ENCODE measurements around the gene LCNL1. TPM values are rescaled to one million over a fixed set of nuclear protein-coding genes. Genes with fewer than 3 reads are reported as not detected.

Gene LCNL1
- total RNA-seq, 1 donor, result 0.10 TPM

- Histone ChIP-seq H3K4me1 (ENCODE audit: insufficient read depth, low read length) (peaks cover 65% of the 10 kb centered on the region), H3K9me3 (ENCODE audit: low read depth, low read length) (no peaks in the 10 kb centered on the region), H3K27me3 (ENCODE audit: insufficient read depth, low read length) (no peaks in the 10 kb centered on the region), H3K4me3 (ENCODE audit: low read length) (no peak overlapping the region)
Observed at GRCh38 chr9:136962163-136962562, 20.6 kb upstream of the LCNL1 start.

GRCh38 chr9:136962701-136963248 is 20.0 kb upstream of the LCNL1 start:
- Histone ChIP-seq H3K4me1 (ENCODE audit: insufficient read depth, low read length) (peaks cover 65% of the 10 kb centered on the region), H3K27me3 (ENCODE audit: insufficient read depth, low read length) (no peaks in the 10 kb centered on the region), H3K9me3 (ENCODE audit: low read depth, low read length) (no peaks in the 10 kb centered on the region), H3K4me3 (ENCODE audit: low read length) (no peak overlapping the region)

- Histone ChIP-seq H3K4me1 (ENCODE audit: insufficient read depth, low read length) (peaks cover 61% of the 10 kb centered on the region), H3K27me3 (ENCODE audit: insufficient read depth, low read length) (no peaks in the 10 kb centered on the region), H3K9me3 (ENCODE audit: low read depth, low read length) (no peaks in the 10 kb centered on the region), H3K4me3 (ENCODE audit: low read length) (no peak overlapping the region)
Observed at GRCh38 chr9:136963341-136963740, 19.5 kb upstream of the LCNL1 start.

DNA sequence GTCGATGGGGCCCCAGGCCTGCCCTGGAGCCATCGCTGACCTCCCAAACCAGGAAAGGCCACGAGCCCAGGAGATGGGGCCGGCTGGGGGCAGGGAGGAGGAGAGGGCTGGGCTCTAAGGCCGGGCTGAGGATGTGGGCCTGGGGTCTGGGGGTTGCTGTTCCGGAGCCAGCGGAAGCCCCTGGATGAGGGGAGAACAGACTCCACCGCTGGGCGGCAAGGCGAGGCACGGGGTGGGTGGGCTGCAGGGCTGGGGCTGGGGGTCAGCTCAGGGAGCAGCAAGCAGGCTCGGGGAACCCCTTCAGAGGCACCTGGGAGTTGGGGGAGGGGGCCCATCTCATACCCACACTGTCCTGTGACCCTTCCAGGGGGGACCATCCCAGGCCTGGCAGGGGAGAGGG is 19.0 kb upstream of the LCNL1 start:
- Histone ChIP-seq H3K4me1 (ENCODE audit: insufficient read depth, low read length) (peaks cover 57% of the 10 kb centered on the region), H3K9me3 (ENCODE audit: low read depth, low read length) (no peaks in the 10 kb centered on the region), H3K27me3 (ENCODE audit: insufficient read depth, low read length) (no peaks in the 10 kb centered on the region), H3K4me3 (ENCODE audit: low read length) (no peak overlapping the region)

- peaks cover 53% of the 10 kb centered on the region for H3K4me1 ChIP-seq (ENCODE audit: insufficient read depth, low read length)
- no peaks in the 10 kb centered on the region for H3K27me3 ChIP-seq (ENCODE audit: insufficient read depth, low read length)
- no peak overlapping the region for H3K4me3 ChIP-seq (ENCODE audit: low read length)
- H3K9me3 ChIP-seq (ENCODE audit: low read depth, low read length), result no peaks in the 10 kb centered on the region
Observed at GRCh38 chr9:136964171-136964689, 18.6 kb upstream of the LCNL1 start.

DNA sequence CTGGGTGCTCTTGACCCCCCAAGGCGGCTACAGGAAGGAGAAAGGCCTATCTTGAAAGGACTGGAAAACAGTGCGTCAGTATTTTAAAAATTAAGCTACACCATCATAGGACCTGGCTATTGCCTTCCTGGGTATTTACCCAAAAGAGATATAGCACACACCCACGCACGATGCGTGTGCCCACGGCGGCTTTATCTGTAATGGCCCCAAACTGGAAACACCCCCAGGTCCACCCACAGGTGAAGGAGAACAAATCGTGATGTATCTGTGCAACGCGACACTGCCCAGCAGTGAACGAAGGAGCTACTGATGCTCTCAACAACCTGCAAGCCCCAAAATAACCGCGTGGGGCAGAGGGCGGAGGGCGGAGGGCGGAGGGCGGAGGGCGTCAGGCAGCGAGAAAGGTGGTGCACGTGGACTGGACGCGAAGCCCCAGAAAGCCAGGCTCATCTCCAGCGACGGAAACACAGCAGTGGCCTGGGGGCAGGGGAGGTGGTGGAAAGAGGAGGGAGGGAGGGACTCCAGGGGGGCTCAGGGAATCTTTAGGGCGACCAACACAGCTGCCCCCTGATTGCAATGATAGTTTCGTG is 17.9 kb upstream of the LCNL1 start:
- Histone ChIP-seq H3K27me3 (ENCODE audit: insufficient read depth, low read length) (no peaks in the 10 kb centered on the region), H3K4me1 (ENCODE audit: insufficient read depth, low read length) (peaks cover 46% of the 10 kb centered on the region), H3K9me3 (ENCODE audit: low read depth, low read length) (no peaks in the 10 kb centered on the region), H3K4me3 (ENCODE audit: low read length) (no peak overlapping the region)

- Histone ChIP-seq H3K4me1 (ENCODE audit: insufficient read depth, low read length) (peaks cover 40% of the 10 kb centered on the region), H3K27me3 (ENCODE audit: insufficient read depth, low read length) (no peaks in the 10 kb centered on the region), H3K4me3 (ENCODE audit: low read length) (no peak overlapping the region), H3K9me3 (ENCODE audit: low read depth, low read length) (no peaks in the 10 kb centered on the region)
Observed at GRCh38 chr9:136965771-136966484, 16.9 kb upstream of the LCNL1 start.

DNA sequence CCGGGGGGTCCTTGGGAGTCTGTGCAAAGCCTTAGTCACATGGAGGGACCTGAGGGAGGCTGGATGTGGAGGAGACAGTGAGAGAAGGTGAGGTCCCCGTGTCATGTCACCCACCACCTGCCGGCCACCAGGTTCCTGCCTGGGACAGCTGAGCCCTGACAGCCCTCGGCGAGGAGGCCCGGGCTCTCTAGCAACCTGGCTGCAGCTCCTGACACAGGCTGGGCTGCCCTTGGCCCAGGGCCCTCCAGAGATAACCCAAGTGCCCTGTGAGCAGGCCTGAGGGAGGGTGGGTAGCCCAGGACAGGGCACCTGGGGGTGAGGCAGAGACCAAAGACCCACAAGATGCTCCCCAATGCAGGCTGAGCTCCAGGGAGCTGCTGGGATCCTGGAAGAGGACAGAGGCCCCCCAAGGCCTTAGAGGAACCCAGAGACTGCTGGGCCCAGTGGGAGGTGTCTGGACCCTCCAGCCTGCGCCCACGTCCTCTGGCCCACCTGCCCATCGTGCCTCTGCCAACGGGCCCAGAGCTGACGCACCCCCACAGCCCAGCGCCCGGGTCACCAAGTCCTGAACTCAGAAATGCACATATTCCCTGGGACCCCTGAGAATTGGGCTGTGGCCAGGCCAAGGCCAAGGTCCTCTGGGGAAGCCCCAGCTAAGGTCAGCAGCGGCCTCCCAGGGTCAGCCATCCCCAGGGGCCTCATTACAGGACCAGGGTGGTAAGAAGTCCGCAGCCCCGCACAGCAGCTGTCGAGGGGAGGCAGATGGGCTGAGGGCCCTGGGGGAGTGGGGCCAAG is 14.3 kb upstream of the LCNL1 start:
- no peak overlapping the region for H3K4me3 ChIP-seq (ENCODE audit: low read length)

GRCh38 chr9:136969150-136969549 is 13.6 kb upstream of the LCNL1 start:
- Histone ChIP-seq H3K4me3 (ENCODE audit: low read length) (no peak overlapping the region), H3K27me3 (ENCODE audit: insufficient read depth, low read length) (no peaks in the 10 kb centered on the region)

More for the DNA sequence above, 14.3 kb upstream of the LCNL1 start:
- Histone ChIP-seq H3K9me3 (ENCODE audit: low read depth, low read length) (no peaks in the 10 kb centered on the region), H3K27me3 (ENCODE audit: insufficient read depth, low read length) (no peaks in the 10 kb centered on the region), H3K4me1 (ENCODE audit: insufficient read depth, low read length) (peaks cover 18% of the 10 kb centered on the region)

DNA sequence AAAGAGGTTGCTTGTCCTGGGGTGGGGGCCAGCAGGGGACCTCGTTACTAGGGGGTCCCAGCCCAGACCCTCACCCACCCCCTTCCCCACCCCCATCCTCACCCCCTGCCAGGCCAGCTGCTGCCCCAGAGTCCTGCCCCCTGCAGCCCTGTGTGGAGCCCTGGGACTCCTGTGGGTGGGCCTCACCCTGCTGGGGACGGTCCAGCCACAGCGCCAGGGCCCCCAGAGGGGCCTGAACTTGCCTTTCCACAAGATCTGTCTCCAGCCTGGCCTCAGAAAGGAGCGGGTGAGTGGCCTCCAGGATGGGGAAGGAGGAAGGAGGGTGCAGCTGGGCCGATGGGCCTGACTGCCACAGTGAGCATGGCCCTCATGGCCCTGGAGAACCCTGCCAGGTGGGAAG is 13.0 kb upstream of the LCNL1 start:
- Histone ChIP-seq H3K4me1 (ENCODE audit: insufficient read depth, low read length) (peaks cover 21% of the 10 kb centered on the region), H3K9me3 (ENCODE audit: low read depth, low read length) (no peaks in the 10 kb centered on the region), H3K27me3 (ENCODE audit: insufficient read depth, low read length) (no peaks in the 10 kb centered on the region), H3K4me3 (ENCODE audit: low read length) (no peak overlapping the region)

More at GRCh38 chr9:136969150-136969549, 13.6 kb upstream of the LCNL1 start:
- no peaks in the 10 kb centered on the region for H3K9me3 ChIP-seq (ENCODE audit: low read depth, low read length)
- H3K4me1 ChIP-seq (ENCODE audit: insufficient read depth, low read length), result peaks cover 21% of the 10 kb centered on the region

DNA sequence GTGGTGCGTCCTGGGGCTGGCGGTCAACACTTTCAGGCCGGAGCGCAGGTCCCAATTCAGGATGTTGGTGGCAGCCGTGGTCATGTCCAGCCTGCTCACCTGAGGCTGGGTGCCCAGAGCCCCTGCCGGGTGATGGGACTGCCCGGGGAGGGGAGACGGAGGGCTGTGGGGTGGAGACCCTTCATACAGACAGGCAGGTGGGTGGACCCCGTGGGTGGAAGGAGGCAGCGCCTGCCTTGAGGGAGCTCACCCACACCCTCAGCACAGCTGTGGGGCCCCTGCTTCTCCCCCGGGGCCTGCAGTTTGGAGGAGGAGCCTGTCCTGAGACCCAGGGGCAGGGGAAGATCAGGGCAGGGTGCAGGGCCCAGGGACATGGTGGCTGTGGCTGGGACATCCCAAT is 12.4 kb upstream of the LCNL1 start:
- Histone ChIP-seq H3K27me3 (ENCODE audit: insufficient read depth, low read length) (no peaks in the 10 kb centered on the region), H3K4me3 (ENCODE audit: low read length) (no peak overlapping the region), H3K4me1 (ENCODE audit: insufficient read depth, low read length) (peaks cover 26% of the 10 kb centered on the region), H3K9me3 (ENCODE audit: low read depth, low read length) (no peaks in the 10 kb centered on the region)

GRCh38 chr9:136971746-136972145 is 11.0 kb upstream of the LCNL1 start:
- Histone ChIP-seq H3K4me1 (ENCODE audit: insufficient read depth, low read length) (peaks cover 26% of the 10 kb centered on the region), H3K9me3 (ENCODE audit: low read depth, low read length) (no peaks in the 10 kb centered on the region), H3K27me3 (ENCODE audit: insufficient read depth, low read length) (no peaks in the 10 kb centered on the region)

DNA sequence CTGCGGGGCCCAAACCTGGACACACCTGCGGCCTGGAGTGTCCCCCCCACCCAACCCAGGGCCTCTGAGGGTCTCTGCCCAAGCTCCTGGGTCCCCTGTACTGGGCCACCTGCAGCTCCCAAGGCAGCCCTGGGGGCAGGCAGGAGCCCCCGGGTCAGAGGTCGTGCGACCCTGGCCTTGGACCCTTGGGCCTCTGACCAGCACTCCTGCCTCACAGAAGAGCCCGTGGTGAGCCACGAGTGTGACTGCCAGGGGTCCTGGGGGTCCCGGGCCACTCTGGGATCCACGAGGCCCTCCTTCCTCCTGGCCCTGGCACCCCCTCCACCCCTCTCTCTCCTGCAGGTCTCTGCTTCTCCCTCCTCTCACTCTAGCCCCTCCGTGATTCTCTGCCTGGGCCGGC is 10.5 kb upstream of the LCNL1 start:
- H3K4me1 ChIP-seq (ENCODE audit: insufficient read depth, low read length), result peaks cover 26% of the 10 kb centered on the region
- no peaks in the 10 kb centered on the region for H3K9me3 ChIP-seq (ENCODE audit: low read depth, low read length)
- no peaks in the 10 kb centered on the region for H3K27me3 ChIP-seq (ENCODE audit: insufficient read depth, low read length)
- no peak overlapping the region for H3K4me3 ChIP-seq (ENCODE audit: low read length)

More at GRCh38 chr9:136971746-136972145, 11.0 kb upstream of the LCNL1 start:
- no peak overlapping the region for H3K4me3 ChIP-seq (ENCODE audit: low read length)

DNA sequence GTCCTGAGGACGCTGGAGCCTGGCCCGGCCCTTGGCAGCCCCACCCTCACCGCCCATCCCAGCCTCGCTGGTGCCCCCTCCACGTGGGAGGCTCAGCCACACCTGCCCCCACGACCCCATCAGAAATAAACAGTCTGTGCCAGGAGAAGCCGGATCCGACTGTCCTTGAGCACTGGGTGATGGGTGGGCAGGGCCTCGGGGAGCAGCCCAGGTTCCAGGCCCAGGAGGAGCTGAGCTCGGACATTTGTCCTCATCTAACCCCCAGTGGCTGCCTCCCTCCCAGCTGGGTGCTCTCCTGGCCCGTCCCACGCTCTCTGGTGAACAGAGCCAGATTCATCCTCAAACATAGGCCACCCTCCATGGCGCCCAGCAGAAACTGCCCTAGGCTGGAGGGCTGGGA is 10.1 kb upstream of the LCNL1 start:
- Histone ChIP-seq H3K9me3 (ENCODE audit: low read depth, low read length) (no peaks in the 10 kb centered on the region), H3K4me1 (ENCODE audit: insufficient read depth, low read length) (peaks cover 30% of the 10 kb centered on the region), H3K4me3 (ENCODE audit: low read length) (no peak overlapping the region), H3K27me3 (ENCODE audit: insufficient read depth, low read length) (no peaks in the 10 kb centered on the region)
